Vagina (tissue), 1 donor: ENCODE data around the gene MKKS. TPM values are rescaled to one million over a fixed set of nuclear protein-coding genes. Genes with fewer than 3 reads are reported as not detected.

Source experiments
- total RNA-seq: library from RNA; depleted of rRNA; stranded (reverse); fragments of >200 nt; gene quantifications from one replicate; pipeline ENCODE4 v1.2.3, GENCODE V29; 2016

Gene MKKS
- total RNA-seq, 1 donor from 2014 or later, result 12.5 TPM

Other genes starting within 250 kb of the MKKS start
- 5.6 TPM for gene SNAP25, start 215.4 kb downstream of the MKKS start, total RNA-seq
- gene SLX4IP, start 1.1 kb upstream of the MKKS start, total RNA-seq, result 4.9 TPM
- gene JAG1, start 239.8 kb upstream of the MKKS start, total RNA-seq, result 185 TPM